Measurements from ENCODE around the gene PTGES.

DNA sequence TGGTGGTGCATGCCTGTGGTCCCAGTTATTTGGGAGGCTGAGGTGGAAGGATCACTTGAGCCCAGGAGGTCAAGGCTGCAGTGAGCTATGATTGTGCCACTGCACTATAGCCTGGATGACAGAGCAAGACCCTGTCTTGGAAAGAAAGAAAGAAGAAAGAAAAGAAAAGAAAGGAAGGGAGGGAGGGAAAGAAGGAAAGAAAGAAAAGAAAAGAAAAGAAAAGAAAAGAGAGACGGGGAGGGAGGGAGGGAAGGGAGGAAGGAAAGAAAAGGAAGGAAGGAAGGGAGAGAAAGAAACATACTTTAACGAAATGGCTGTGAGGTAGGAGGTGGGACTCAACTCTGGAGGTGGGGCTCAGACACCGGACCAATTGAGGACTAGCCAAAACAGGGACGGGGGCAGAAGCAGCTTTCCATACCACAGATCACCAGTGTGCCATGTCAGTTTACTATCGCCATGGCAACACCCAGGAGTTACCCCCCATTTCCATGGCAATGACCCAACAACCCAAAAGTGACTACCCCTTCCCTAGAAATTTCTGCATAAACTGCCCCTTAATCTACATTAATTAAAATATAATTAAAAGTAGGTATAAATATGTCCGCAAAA, 21.3 kb downstream of the PTGES start:
- TF ChIP-seq CTCF (IDR thresholded peaks at IDR 0.05) = no peak
- no peak for TF ChIP-seq EZH2phosphoT487 (IDR thresholded peaks at IDR 0.05)
- TF ChIP-seq EZH2 (IDR thresholded peaks at IDR 0.05) = no peak
